ENCODE data around the gene EIF1AX. TPM values are rescaled to one million over a fixed set of nuclear protein-coding genes. Genes with fewer than 3 reads are reported as not detected.

The EIF1AX gene
- total RNA-seq (100 to 1,000 TPM in 1 of 2 donors, 10 to 100 TPM in 1; 56.4 to 104 TPM), polyA plus RNA-seq (10 to 100 TPM; 37.3 to 39.2 TPM)
- long read RNA-seq, donor 1, full-length matches to known transcripts, result 52 of 52 reads
- long read RNA-seq, donor 1, partial matches to known transcripts, result 0 of 52 reads
- long read RNA-seq, donor 1, other reads (novel, unspliced or antisense), result 0 of 52 reads
- long read RNA-seq, donor 2, full-length matches to known transcripts, result 30 of 30 reads
- long read RNA-seq, donor 2, partial matches to known transcripts, result 0 of 30 reads
- long read RNA-seq, donor 2, other reads (novel, unspliced or antisense), result 0 of 30 reads
- long read RNA-seq, donor 3, full-length matches to known transcripts, result 28 of 28 reads
- long read RNA-seq, donor 3, partial matches to known transcripts, result 0 of 28 reads
- long read RNA-seq, donor 3, other reads (novel, unspliced or antisense), result 0 of 28 reads
- long read RNA-seq, donor 4, full-length matches to known transcripts, result 17 of 17 reads
- long read RNA-seq, donor 4, partial matches to known transcripts, result 0 of 17 reads
- long read RNA-seq, donor 4, other reads (novel, unspliced or antisense), result 0 of 17 reads
- long read RNA-seq, donor 5, full-length matches to known transcripts, result 85 of 85 reads
- long read RNA-seq, donor 5, partial matches to known transcripts, result 0 of 85 reads
- long read RNA-seq, donor 5, other reads (novel, unspliced or antisense), result 0 of 85 reads

DNA sequence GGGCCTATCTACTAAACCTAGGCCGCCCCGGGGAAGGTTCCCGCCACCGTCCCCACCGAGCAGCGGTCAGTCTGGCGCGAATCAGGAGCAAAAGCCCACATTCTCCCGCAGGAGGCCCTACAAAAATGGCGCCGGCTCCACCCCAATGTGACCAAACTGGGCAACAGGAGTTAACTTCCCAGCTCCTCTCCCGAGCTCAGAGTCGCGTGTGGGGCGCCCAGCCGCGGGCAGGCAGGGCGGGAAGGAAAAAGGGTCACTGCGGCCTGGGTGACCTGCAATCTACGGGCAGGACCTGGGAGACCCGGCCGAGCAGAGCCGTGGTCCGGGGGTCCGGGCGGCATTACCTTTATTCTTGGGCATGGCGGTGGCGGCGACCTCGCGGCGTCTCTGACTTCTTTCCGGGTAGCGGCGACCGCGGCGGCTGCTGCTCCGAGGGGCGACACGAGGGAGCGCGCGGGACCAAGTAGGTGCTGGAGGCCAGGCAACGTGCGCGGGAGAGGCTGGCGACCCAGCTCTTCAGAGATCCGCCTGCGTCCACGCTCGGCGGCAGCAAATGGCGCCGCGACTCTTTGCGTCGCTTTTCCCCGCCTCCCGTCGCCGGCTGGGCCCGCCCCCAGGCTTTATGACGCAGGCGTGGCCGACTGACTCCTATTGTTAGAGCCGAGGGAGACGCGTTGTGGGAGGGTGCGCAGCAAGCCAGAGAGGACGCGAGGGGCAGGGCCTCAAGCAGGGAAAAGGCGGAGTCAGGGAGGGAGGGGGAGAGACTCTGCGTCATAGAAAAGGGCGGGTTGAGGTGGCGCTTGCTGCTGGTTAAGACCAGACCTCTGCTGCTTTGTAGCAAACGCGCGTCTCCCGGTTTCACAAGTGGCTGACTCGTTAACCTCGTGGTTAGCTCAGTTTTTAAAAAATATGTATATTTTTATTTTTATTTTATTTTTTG is at the start of gene EIF1AX:
TSS of gene EIF1AX (minus strand) at position 558 of the 940 bp plus-strand sequence. CDS start at position 360, 198 bp downstream.
- DNase-seq (peak; percentile 98 to 100 (median 99)), ATAC-seq (ENCODE audit: insufficient read depth, low FRiP score) (peak; percentile 99)
- WGBS, 2 donors, result 1 to 2% methylated on average over 53 to 81 of the region's 82 CpGs
- Histone ChIP-seq H3K9me3 (ENCODE audit: control insufficient read depth in 4 of 4, insufficient read depth in 3 of 4, low read length in 3 of 4) (no peaks in the 10 kb centered on the region), H3K27ac (ENCODE audit: low read depth in 1 of 2, low read length in 1 of 2) (peak within 1 kb of the TSS; percentile 94 to 99), H3K9ac (ENCODE audit: insufficient read depth in 1 of 2, low read length in 2 of 2) (peak within 1 kb of the TSS; percentile 86 to 96), H3K4me1 (ENCODE audit: control insufficient read depth in 5 of 5, insufficient read depth in 5 of 5, low read length in 5 of 5) (peaks cover 0 to 19% (median 4%) of the 10 kb centered on the region in 5 donors), H3K27me3 (ENCODE audit: control insufficient read depth in 3 of 3, insufficient read depth in 3 of 3, low read length in 2 of 3) (peaks cover 0 to 10% (median 3%) of the 10 kb centered on the region in 3 donors), H3K36me3 (ENCODE audit: control insufficient read depth in 4 of 4, insufficient read depth in 4 of 4, low read length in 4 of 4) (peaks cover 0 to 22% (median 13%) of the 10 kb centered on the region in 4 donors), H3K4me3 (peak within 1 kb of the TSS; percentile 93)
- TF ChIP-seq, protein P1, sequence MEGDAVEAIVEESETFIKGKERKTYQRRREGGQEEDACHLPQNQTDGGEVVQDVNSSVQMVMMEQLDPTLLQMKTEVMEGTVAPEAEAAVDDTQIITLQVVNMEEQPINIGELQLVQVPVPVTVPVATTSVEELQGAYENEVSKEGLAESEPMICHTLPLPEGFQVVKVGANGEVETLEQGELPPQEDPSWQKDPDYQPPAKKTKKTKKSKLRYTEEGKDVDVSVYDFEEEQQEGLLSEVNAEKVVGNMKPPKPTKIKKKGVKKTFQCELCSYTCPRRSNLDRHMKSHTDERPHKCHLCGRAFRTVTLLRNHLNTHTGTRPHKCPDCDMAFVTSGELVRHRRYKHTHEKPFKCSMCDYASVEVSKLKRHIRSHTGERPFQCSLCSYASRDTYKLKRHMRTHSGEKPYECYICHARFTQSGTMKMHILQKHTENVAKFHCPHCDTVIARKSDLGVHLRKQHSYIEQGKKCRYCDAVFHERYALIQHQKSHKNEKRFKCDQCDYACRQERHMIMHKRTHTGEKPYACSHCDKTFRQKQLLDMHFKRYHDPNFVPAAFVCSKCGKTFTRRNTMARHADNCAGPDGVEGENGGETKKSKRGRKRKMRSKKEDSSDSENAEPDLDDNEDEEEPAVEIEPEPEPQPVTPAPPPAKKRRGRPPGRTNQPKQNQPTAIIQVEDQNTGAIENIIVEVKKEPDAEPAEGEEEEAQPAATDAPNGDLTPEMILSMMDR (IDR thresholded peaks at IDR 0.05; ENCODE audit: control extremely low read depth, extremely low read depth), result no peak

DNA sequence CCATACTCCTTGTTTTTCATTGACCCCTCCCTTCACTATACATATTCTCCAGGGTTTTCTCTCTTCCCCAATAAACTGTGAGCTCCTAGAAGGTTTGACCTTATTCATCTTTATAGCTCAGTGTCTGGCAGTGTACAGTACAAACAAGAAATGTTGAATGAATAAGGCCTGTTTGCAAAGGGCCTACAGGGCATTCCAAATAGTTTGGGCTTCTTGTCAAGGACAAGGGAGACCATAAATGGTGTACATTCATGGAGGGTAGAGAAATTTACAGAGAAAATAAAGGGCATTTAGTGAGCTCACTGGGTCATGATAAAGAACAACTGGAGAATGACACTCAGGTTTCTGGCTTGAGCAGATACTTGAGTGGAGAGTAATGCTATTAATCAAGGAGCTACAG is 47.5 kb upstream of the EIF1AX start:
- ATAC-seq (ENCODE audit: insufficient read depth, low FRiP score) (no peak), DNase-seq (no peak)
- Histone ChIP-seq H3K4me1 (ENCODE audit: control insufficient read depth in 5 of 5, insufficient read depth in 5 of 5, low read length in 5 of 5) (no peaks in the 10 kb centered on the region), H3K27ac (ENCODE audit: low read depth in 1 of 2, low read length in 1 of 2) (no peak overlapping the region), H3K36me3 (ENCODE audit: control insufficient read depth in 4 of 4, insufficient read depth in 4 of 4, low read length in 4 of 4) (peaks cover 0 to 7% (median 2%) of the 10 kb centered on the region in 4 donors), H3K9me3 (ENCODE audit: control insufficient read depth in 4 of 4, insufficient read depth in 3 of 4, low read length in 3 of 4) (no peaks in the 10 kb centered on the region), H3K9ac (ENCODE audit: insufficient read depth in 1 of 2, low read length in 2 of 2) (no peak overlapping the region), H3K27me3 (ENCODE audit: control insufficient read depth in 3 of 3, insufficient read depth in 3 of 3, low read length in 2 of 3) (peaks cover 0 to 41% (median 13%) of the 10 kb centered on the region in 3 donors), H3K4me3 (no peak overlapping the region)
- TF ChIP-seq, protein P1 (IDR thresholded peaks at IDR 0.05; ENCODE audit: control extremely low read depth, extremely low read depth), result no peak

DNA sequence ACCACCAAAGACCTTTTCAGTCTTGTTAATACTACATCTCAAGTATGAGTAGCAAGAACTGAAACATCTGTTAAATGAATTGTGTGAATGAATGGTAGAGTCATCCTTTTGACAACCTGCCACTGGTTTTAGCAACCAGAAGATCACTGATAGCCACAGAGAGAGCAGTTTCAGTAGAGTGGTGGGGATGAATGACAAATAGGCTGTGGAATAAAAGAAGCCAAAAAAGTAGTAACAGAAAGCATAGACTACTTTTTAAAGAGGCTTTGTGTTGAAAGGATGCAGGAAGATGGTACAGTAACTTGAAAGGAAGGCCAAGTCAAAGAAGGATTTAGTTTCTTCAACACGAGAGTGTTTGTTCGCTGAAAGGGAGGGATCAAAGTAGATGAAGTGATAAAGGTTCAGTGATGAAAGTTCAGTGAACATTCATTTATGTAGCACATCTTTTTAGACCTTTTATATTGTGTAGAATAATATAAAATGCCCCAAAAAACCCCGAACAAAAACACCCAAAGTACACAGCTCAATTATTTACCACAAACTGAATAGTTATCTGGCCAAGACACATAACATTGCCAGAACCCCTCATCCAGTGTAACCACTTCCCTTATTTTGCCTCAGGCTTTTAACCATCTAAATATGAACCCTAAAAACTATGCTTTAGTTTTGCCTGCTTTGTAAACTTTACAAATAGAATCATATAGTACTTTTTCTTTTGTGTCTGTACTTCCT is 40.1 kb upstream of the EIF1AX start:
- H3K36me3 ChIP-seq (ENCODE audit: control insufficient read depth in 4 of 4, insufficient read depth in 4 of 4, low read length in 4 of 4), result peaks cover 0 to 5% (median 2%) of the 10 kb centered on the region in 4 donors
- H3K4me1 ChIP-seq (ENCODE audit: control insufficient read depth in 5 of 5, insufficient read depth in 5 of 5, low read length in 5 of 5), result no peaks in the 10 kb centered on the region
- WGBS, 2 donors, result 53 to 61% methylated on average over 3 of the region's 3 CpGs
- peaks cover 0 to 35% (median 11%) of the 10 kb centered on the region in 3 donors for H3K27me3 ChIP-seq (ENCODE audit: control insufficient read depth in 3 of 3, insufficient read depth in 3 of 3, low read length in 2 of 3)
- TF ChIP-seq, protein P1 (IDR thresholded peaks at IDR 0.05; ENCODE audit: control extremely low read depth, extremely low read depth), result no peak
- no peaks in the 10 kb centered on the region for H3K9me3 ChIP-seq (ENCODE audit: control insufficient read depth in 4 of 4, insufficient read depth in 3 of 4, low read length in 3 of 4)
- ATAC-seq (ENCODE audit: insufficient read depth, low FRiP score) (no peak), DNase-seq (no peak)
- H3K9ac ChIP-seq (ENCODE audit: insufficient read depth in 1 of 2, low read length in 2 of 2), result no peak overlapping the region
- H3K27ac ChIP-seq (ENCODE audit: low read depth in 1 of 2, low read length in 1 of 2), result no peak overlapping the region
- no peak overlapping the region for H3K4me3 ChIP-seq
